Stimulated activated CD4-positive, alpha-beta T cell treated with anti-CD3 and anti-CD28 coated beads, Interleukin-12 subunit alpha, Interleukin-12 subunit beta, amount 100 ng/mL, for 24 hours (primary cell): ENCODE measurements around the gene RBBP8NL.

ENCODE experiments used
- DNase-seq, 2 experiments: peaks; one replicate each; pipeline ENCODE4 v3.0.0-alpha.2; 2020; ENCODE audit warnings: low read depth in 2 of 2

RBBP8NL gene

DNA sequence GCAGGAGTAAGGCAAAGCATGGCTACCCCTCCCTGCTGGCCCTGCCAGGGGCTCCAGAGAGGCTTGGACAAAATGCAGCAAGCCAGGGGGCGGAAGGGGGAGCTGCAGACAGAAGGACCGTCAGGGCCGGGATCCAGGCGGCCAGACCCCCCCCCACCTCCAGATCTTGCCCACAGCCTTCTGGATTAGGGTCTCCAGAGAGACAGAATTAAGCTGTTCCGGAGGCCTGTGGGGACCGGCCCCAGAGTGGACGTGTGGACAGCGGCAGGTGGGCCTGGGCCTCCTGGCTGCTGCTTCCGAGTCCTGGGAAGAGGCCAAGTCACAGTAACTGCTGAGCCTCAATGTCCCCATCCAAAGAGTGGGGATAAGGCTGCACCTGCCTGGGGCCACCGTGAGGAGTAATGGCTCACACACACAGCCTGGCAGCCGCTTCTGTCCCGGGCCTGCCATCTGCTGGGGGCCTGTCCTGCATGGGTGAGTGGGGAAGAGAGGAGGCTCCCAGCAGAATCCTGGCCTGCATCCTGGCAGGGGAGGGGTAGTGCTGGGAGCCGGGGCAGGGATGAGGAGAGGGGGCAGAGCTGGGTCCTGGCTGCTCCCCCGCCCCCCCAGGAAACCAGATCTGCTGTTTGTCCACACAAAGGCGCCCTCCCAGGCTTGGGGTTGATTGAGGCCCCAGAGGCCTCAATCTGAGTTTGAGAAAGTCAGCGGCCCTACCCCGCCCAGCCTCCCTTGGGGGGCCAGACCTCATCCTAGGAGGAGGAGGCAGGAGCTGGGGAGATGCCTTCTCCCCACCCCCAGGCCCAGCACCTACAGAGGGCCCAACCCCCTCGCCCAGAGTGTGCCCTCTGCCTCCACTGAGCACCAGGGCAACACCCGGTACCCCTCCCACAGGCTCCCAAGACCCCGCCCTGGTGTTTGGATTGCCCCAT, 64.1 kb downstream of the RBBP8NL start:
- DNase-seq, result no peak

DNA sequence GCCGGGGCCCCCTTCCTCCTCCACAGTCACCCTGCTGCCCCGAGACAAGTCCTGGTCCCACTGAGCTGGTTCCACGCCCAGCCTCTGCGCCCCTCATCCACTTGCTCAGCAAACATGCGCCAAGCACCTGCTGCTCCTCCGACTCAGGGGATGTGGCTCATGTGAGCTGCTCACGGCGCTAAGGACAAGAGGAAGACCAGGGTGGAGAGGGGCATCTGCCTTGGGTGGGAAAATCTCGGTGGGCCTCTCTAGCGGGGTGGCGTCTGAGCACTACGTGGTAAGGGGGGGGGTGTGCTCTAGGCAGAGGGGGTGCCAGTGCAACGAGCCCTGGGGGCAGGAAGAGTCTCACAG, 64.8 kb downstream of the RBBP8NL start:
- no peak for DNase-seq

- DNase-seq, result no peak
Measured at GRCh38 chr20:62361799-62362589, 65.3 kb downstream of the RBBP8NL start.

DNA sequence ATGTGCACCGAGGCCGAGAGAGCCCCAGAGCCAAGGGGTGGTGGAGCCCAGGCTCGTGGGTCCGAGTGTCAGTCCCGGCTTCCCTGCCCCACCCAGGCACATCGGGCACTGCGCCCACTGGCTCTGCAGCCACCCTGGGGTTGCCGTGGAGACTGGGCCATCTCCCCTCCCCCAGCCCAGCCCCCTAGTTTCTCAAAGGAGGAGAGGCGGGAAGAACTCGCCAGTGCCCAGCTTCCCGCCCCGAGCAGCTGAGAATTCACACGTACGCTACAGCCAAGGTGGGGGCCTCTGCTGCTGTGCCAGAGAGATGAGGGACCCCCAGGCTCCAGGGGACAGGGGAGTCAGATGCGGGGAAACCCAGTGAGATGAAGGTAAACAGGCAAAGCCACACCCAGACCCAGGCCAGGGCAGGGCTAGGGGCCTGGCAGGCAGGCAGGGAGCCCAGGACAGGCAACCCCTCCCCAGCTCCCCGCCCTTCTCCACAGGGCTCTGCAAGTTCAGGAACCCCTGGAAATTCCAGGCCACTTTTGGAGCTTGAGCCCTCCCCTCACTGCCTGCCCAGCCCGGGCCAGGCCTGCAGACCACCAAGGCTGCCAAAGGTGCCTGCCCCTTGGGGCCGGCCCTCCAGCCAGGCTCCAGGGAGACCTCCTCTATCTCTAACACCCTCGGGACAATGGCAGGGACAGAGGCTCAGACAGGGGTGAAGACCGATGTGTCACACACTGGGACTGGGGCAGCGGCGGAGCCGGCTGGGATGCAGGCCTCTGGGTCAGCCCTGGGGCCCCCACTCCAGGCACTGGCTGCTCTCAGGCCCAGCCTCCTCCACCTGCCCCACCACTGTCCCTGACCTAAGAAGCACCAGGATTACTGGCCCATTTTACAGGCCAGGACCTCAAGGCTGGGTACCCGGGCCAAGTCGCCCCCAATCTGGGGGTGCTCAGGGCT, 66.2 kb downstream of the RBBP8NL start:
- no peak for DNase-seq
